Activated naive CD4-positive, alpha-beta T cell (primary cell): ENCODE results near the gene CELF6.
"Not testable (repeated sequence)": the region's sequence is repeated elsewhere in the genome, so short reads cannot be mapped to it uniquely, and the experiment has no call there.

ENCODE experiments used
- DNase-seq, 4 experiments: peaks; one replicate each; lab custom pipeline; 2025; lab: John Stamatoyannopoulos, UW

CELF6 gene

DNA sequence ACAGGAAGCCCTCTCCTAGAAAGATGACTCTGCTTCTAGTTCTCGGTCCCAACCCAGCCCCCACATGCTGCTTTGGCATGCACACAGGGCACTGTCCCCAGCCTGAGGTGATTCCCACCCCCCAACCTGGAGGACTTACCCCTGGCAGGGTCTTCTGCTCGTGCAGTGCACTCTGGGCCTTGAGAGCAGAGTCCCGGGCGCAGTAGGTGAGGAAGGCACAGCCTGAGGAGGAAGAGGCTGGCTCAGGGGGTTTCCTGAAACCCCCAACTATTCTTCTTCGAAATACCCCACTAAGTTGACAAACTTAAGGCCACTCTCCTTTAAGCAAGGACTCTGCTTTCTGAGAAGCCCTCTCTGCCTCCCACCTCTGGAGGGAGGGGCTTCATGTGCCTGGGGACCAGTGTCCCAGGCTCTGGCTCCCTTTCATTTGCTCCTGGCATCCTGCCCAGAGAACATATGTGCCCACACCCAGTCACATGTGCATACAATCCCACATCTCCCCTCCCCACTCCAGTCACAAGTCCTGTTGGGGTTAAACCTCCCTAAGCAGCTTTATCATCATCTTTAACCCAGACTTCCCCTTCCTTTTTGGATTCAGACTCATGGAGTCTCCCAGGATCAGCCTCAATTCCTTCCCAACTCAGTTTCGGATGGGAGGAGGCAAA, 4.1 kb downstream of the CELF6 start:
- no peak for DNase-seq

DNA sequence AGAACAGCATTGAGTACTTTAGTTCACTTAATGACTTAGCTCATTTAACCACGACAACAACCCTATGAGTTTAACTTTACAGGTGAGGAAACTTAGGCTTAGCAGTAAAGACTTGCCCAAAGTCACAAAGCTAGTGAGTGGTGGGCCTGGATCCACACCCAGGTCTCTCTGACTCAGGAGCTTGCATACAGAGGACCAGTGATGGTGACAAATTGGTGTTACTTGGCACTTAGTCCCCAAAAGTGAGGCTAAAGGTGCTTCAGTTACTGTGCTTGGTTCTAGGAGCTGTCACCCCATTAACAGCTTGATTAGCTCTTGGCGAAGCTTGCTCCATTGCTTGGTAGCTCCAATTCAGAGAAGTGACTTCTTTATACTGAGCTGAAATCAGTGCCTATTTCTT, 6.1 kb downstream of the CELF6 start:
- no peak for DNase-seq

DNA sequence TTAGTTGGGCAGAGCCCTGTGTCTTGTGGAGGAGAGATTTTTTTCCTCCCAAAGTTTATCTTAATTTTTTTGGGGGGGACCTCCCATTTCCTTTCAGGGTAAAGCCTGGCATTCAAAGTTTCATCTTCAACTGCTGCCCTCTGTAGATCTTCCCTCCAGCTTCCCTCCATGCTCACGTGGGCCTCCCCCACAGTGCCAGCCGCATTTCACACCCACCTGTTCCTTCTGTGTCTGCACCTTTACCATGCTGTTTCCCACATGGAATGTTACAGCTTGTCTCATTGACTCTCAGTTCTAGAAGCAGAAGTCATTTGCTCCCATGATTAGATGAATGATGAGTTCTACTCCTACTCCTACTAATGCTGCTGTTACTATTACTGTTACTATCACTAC, 6.5 kb downstream of the CELF6 start:
- no peak for DNase-seq

DNA sequence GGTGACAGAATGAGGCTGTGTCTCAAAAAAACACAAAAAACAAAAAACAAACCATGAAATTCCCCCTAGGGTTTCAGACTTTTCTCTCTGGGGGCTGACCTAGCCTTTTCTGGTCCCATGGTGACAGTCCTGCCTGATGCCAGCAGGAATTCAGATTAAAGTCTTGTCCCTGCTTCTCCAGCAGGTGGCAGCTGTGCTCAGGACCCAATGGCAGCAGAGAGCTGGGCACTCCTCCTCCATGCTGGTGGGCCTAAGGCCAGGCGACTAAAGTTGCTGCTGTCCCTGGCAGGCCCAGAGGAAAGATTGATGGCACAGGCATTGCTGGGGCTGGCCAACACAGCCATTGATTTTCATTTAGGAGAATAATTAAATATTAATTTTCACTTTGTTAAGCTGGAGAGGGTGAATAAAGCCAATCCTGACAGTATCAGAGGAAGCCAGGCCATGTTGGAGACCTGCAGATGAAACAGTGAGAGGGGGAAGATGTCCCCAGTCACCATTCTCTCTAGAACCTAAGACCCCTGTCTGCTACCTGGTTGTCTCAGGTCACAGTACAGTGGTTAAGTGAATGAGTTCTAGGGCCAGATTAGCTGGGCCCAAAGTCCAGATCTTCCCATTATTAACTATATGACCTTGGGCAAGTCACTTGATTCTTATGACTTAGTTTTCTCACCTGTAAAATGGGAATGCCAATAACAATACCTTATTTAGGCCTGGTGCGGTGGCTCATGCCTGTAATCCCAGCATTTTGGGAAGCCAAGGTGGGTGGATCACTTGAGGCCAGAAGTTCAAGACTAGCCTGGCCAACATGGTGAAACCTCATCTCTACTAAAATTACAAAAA, 7.1 kb downstream of the CELF6 start:
- peak in 2 of 4 experiments; percentile 15 to 22 for DNase-seq

DNA sequence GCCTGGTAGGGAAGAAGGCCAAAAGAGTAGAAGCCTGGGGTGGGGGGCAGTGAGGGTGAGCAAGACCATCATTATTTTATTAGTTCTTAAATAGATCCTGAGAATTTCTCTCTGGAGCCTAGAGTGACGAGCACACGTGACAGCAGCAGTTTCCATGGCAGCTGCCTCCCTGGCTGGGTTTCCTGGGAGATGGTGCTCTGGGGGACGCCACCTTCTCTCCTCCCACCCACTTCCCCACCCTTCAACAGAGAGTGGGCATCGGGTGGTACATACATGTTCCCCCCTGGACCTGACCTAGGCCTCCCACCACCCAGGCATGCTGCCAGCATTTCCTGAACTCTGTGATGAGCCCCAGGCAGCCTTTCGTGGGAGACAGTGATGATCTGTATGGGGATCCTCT, 12.9 kb downstream of the CELF6 start:
- DNase-seq, result no peak

DNA sequence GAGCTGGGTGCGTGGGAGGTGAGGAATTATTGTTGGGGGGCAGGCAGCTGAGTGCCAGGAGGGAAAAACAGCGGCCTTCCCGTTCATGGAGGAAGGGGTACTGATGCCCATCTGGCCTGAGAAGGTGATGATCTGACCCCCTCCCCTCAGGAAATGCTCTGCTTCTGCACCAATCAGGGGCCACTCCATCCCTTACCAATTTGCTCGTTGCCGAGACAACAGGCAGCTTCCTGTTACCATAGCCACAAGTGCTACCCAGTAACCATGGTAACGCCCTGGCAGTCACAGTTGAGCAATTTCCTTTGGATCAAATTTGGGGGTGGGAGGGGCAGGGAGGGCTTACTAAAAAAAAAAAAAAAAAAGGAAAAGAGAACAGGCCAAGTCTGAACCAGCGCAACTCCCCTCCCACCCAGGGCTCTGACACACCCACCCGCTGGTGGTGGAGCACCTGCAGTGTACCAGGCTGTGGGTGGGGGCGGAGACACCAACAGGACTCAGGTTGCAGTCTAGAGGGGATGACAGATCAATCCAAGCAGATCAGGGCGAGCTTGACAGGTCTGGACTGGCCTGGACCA, 13.7 kb downstream of the CELF6 start:
- DNase-seq, result peak in 2 of 4 experiments; percentile 13 to 23

DNA sequence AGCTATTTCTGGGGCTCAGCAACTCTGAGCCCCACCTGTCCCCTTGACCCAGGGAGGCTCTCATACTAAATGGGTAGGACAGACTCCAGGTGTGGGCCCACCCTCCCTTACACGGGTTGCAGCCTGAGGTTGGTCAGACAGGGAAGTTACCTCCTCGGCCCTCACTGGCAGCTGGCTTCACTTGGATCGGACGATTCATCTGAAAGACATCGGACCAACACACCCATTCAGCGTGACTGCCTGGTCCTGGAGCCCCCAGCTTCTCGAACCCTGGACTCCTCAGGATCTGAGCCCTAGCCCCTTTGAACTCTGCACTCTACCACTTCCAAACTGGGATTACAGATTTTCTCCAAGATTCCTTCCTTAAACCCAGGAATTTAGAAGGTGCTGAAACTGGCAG, 15.4 kb downstream of the CELF6 start:
- DNase-seq, result no peak

DNA sequence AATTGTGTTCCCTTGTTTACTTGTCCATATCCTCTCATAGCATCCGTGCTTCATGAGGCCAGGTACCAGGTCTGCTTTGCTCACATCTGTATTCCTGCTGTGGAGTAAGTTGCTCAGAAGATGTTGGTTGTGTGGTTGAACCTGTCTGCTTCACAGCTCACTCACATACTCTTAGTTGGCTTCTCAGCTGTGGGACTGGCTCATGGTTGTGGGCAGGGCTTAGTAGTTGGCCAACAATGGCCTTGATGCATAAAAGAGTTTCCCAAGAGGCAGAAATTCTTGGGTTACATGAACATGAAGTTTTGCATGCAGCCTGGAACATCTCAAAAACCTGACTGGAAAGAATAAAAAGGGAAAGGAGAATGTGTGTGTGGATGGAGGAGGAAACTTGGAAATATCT, 17.0 kb downstream of the CELF6 start:
- DNase-seq, result no peak

DNA sequence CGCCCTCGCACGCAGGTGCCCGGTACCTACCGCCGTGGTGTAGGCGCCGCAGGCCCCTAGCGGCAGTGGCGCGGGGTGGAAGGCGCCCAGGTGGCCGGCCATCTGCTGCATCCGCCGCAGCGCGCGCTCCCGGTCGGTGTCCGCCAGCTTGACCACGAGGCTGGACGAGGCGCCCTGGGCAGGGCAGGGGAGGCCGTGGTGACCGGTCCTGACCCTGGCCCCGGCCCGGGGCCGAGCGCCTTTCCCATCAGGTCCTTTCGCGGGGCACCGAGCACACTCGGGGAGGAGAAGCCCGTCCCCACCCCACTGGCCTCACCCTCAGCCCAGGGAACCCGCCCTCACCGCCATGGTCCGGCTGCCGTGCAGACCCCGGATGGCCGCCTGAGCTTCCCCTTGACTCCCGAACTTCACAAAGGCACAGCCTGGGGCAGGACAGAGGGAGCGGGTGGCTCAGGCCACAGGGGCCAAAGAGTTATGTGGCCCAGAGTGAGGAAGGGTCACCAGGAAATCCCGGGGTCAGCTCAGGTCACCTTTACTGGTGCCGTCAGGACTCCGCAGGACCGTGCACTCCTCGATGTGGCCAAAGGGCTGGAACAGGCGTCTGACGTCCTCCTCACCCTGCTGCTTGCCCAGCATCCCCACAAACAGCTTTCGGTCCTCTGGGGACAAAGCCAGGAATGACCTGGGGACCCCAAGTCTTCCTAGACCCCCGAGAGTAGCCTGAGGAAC, 30.2 kb downstream of the CELF6 start:
- no peak for DNase-seq

DNA sequence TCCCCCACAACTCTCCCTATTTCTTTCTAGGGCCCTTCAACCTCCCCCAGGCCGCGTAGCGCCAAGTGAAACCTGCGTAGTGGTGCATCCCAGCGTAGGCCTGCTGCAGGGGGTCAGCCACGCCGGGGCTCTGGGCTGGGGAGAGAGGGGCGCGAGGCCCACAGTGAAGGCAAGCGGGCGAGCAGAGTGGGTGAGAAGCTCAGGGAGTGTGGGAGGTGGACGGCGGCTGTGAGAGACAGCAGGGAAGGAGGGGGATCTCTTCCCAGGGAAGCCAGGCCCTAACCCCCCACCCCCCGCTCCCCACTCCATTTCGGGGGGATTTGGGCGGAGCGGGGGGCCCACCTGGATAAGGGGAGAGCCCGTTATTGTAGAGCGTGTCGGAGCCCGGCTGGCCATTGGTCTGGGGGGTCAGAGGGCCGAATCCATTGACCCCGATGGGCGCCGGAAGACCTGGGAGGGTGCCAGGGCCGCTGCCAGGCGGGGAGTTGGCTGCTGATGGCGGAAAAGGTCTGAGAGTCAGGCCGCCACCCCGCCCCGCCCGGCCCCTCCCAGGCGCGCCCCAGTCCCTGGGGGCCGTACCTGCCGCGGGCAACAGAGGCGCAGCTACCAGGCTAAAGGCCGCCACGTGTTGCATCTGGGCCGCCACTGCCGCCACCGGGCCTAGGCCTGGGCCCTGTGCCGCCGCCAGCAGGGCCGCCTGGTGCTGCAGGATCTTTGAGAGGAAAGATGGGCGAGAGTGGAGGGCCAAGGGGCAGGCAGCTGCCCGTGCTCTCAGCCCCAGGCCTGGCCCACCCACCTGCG, 31.0 kb downstream of the CELF6 start:
- no peak for DNase-seq

DNA sequence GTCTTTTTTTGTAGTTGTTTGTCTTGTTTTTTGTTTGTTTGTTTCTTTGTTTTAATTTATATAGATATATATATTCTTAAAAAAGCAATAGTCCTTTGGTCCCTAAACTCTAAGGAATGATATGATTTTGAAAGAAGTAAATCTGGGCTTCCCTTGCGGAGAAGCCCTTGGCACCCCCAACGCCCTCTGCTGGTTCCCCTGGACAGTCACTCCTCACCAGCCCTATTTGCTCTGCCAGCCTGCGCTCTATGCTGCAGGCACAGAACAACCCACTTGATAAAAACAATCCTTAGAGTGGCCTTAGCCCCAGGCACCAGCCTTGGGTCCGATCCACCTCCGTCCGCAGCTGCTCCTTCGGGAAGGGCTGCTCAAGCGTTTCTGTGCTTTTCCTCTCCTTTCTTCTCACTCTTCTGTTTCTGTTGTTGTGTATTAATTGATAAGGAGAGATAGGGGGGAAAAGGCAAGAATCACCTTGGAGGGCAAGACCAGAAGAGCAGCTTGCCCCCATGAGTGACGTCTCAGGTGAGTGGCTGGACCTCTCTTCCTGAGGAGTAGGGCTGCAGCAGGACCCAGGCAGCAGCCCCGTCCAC, 33.9 kb downstream of the CELF6 start:
- DNase-seq, result peak; percentile 6 to 37 (median 12)

DNA sequence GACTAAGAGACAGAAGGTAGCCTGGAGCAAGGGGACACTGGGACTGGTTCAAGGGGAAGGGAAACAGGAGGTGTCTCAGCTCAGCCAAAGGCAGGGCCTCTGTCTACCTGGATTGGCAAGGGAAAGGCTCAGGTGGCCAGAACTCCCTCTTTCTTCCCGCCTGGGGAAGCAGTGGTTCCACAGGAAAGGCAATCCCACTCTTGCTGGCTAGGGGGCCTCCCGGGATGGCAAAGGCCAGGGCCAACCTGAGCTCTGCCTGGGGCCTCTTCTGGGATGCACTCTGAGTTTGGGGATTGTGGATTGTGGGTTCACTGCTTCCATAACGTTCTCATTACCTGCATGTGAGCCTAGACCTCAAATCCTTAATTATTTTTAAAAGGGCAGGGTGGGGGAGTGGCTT, 34.6 kb downstream of the CELF6 start:
- no peak for DNase-seq

DNA sequence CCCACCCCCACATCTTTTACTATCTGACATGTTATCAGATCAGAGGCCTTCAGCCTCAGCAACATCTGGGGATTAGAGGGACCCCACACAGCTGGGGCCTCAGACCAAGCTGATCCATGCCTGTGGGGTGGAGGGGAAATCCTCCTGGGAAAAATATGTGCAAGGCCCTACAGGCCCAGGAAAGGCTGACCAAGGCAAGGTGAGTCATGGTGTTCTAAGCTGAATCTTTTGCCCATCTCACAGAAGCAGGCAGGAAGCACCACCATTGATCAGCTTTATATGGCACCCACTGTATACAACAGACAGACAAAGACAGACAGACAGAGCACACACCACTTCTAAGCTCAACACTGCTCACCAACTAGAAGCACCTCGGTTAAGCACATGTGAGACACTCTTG, 35.2 kb downstream of the CELF6 start:
- DNase-seq, result no peak

DNA sequence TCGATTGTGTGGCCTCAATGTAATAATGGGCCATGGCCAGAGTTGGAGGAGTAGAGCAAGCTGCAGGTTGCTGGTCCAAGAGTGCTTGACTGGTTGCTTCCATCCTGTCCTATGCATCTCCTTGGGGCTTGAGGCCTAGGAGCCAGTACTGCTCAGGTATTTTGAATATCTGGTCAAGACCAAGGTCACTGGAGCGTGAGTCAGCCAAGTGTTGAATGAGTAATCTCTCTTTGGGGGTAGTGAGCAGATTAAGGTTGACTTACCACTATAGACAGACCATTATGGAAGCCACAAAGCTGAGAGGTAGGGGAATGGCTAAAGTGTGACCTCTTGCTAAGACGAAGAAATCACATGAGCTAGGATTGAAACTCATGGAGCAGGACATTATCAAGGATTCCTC, 38.2 kb downstream of the CELF6 start:
- no peak for DNase-seq

DNA sequence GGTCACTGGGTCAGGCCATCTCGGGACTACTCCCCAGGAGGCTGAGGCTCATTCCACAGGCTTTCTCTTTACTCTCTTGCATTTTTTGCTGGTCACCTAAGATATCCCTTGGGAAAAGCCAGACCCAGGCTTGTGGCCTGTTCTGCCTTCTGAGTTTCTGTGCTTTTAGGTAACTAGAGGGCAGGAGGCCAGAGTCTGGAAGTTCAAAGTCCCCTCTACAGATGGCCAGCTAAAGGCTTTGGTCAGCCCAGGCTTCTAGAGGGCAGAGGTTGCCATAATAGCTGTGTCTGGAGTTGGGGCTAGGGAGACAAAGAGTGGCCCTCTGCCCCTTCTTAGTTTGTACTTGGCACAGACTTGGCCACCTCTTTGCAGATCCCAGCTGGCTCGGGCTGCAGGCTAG, 39.2 kb downstream of the CELF6 start:
- DNase-seq, result no peak

DNA sequence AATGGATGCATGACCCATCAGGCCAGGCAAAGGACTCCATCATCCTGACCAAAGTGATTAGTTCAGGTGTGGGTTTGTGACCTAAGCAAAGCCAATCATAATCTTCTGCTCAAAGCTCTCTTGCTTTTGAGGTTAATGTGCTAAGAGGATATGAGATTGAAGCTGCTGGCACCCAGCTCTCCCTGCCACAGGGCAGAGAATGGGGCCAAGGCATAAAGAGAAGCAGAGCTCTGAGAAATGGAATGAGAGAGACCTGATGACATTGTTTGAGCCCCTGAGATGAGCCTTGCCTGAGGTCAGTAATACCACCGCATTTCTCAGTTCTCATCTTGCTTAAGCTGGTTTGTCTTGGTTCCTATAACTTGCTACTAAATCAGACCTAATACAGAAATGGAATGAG, 41.2 kb downstream of the CELF6 start:
- no peak for DNase-seq

DNA sequence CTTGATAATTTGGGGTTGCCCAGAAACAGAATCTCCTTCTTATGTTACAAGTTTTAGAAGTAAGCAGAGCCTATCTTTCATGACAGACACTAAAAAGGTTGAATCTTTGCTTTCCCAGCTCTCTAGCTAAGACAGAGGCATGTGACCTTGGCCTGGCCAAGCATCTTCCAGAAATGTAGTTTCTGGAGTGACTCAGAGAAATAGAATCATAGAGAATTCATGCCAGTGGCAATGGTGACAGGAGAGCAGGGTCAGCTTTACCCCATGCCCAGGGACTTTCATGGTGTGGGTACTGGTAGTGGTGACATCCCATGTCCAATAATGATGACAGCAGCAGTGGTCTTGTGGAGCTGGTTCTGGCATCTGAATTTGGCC, 43.6 kb downstream of the CELF6 start:
- no peak for DNase-seq

DNA sequence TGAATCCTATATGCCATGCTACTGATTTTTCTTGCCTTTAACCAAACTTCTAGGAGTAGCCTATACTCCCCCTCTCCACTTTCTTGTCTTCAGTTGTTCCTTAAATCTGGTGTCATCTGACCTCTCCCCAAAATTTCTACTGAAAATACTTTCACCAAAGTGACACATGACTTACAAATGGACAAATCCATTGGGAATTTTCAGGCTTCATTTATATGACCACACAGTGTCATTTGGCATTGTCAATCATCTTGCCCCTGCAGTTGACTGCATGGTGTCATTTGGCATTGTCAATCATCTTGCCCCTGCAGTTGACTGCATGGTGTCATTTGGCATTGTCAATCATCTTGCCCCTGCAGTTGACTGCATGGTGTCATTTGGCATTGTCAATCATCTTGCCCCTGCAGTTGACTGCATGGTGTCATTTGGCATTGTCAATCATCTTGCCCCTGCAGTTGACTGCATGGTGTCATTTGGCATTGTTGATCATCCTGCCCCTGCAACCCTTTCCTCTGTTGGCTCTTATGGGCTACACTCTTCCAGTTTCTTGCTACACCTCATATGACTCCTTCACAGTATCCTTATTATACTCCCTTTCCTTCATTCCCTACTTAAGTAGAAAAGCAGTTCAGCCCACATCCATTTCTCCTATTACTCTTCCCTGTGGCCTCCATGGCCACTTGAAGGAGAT, 44.2 kb downstream of the CELF6 start:
- not testable (repeated sequence) for DNase-seq

DNA sequence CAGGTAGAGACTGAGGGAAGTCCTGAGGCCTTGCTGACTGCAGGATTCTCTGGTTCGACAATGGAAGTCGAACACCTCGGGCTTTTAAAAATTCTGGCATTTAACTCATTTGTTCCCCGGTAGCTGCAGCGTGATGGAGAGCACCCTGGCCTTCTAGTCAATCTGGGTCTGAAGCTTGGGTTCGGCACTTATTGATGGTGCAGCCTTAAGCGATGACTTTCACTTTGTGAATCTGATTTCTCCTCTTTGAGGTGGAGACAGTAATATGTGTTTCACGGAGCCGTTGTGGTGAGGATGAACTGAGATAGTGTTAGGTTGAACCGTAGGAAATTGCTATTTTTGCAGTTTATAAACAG, 47.0 kb downstream of the CELF6 start:
- DNase-seq, result no peak

DNA sequence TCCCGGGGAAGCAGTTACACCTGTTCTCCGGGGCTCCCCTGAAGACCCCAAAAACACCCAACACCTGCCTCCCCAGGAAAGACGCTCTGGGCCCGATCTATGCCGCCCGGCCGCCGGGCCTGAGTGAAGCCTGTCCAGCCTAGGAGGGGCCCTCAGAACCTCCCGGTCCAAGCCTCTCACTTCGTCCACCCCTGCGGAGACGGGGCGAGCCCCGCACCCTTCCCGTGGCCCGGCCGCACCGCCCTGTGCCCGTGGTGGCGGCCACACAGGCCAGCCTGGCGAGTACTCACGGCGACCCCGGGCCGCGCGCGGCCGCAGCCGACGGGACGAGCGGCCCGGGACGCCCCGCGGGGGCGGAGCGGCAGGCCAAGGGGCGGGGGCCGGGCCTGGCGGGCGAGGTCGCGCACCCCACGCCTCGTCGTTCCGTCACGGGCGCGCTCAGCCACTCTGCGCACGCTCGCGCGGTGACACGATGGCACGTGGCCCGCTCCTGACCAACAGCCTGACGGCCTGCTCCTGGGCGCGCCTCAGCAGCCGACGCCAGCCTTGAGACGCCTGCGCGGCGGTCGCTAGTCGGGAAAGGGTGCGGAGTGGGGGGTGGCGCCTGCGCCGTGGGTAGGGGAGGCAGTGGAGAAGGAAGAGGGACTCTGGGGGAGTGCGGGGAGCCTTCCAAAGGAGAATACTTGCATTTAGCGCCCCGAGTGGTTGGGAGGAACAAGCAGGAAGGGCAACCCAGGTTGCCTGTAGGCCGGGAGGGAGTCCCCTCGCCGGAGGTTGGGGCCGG, 47.6 kb downstream of the CELF6 start, which contains the start of gene PARP6:
Gene PARP6, minus strand, starts transcription at position 342 of the 784 bp plus-strand sequence. CDS start 5,077 bp downstream, outside the sequence.
- peak; percentile 93 to 98 (median 95) for DNase-seq
